ENCODE measurements around the gene FNDC3B. TPM values are rescaled to one million over a fixed set of nuclear protein-coding genes. Genes with fewer than 3 reads are reported as not detected.
"Not testable (repeated sequence)": the region's sequence is repeated elsewhere in the genome, so short reads cannot be mapped to it uniquely, and the experiment has no call there.

The FNDC3B gene
- total RNA-seq, 1 donor from 2014 or later = 24.7 TPM

GRCh38 chr3:172231318-172231901, 192.0 kb downstream of the FNDC3B start:
- Mint-ChIP-seq H3K27me3 (ENCODE audit: low read depth) (no peaks in the 10 kb centered on the region), H3K4me1 (ENCODE audit: low read depth) (no peaks in the 10 kb centered on the region), H3K4me3 (ENCODE audit: low read depth) (no peak overlapping the region), H3K27ac (no peak overlapping the region), H3K36me3 (ENCODE audit: low read depth) (peaks cover 4% of the 10 kb centered on the region), H3K9me3 (no peaks in the 10 kb centered on the region)
- intact Hi-C loops (cut with micrococcal nuclease) = no loop called here
- DNase-seq (ENCODE audit: low spot score) = no peak

- no peaks in the 10 kb centered on the region for H3K27me3 Mint-ChIP-seq (ENCODE audit: low read depth)
- intact Hi-C loops (cut with micrococcal nuclease) = no loop called here
- no peak overlapping the region for H3K4me3 Mint-ChIP-seq (ENCODE audit: low read depth)
- H3K27ac Mint-ChIP-seq = no peak overlapping the region
- H3K36me3 Mint-ChIP-seq (ENCODE audit: low read depth) = peaks cover 4% of the 10 kb centered on the region
- no peaks in the 10 kb centered on the region for H3K4me1 Mint-ChIP-seq (ENCODE audit: low read depth)
- DNase-seq (ENCODE audit: low spot score) = no peak
- H3K9me3 Mint-ChIP-seq = no peaks in the 10 kb centered on the region
Observed at GRCh38 chr3:172232579-172233212, 193.3 kb downstream of the FNDC3B start.

- H3K4me3 Mint-ChIP-seq (ENCODE audit: low read depth) = no peak overlapping the region
- intact Hi-C loops (cut with micrococcal nuclease) = no loop called here
- no peaks in the 10 kb centered on the region for H3K36me3 Mint-ChIP-seq (ENCODE audit: low read depth)
- DNase-seq (ENCODE audit: low spot score) = no peak
- H3K4me1 Mint-ChIP-seq (ENCODE audit: low read depth) = no peaks in the 10 kb centered on the region
- no peak overlapping the region for H3K27ac Mint-ChIP-seq
- no peaks in the 10 kb centered on the region for H3K9me3 Mint-ChIP-seq
- H3K27me3 Mint-ChIP-seq (ENCODE audit: low read depth) = no peaks in the 10 kb centered on the region
Observed at GRCh38 chr3:172233474-172234277, 194.3 kb downstream of the FNDC3B start.

- Mint-ChIP-seq H3K9me3 (peaks cover 1% of the 10 kb centered on the region), H3K4me1 (ENCODE audit: low read depth) (no peaks in the 10 kb centered on the region), H3K27me3 (ENCODE audit: low read depth) (no peaks in the 10 kb centered on the region), H3K4me3 (ENCODE audit: low read depth) (no peak overlapping the region), H3K27ac (no peak overlapping the region), H3K36me3 (ENCODE audit: low read depth) (peaks cover 7% of the 10 kb centered on the region)
- DNase-seq (ENCODE audit: low spot score) = no peak
- intact Hi-C loops (cut with micrococcal nuclease) = no loop called here
Observed at GRCh38 chr3:172235698-172236097, 196.3 kb downstream of the FNDC3B start.

DNA sequence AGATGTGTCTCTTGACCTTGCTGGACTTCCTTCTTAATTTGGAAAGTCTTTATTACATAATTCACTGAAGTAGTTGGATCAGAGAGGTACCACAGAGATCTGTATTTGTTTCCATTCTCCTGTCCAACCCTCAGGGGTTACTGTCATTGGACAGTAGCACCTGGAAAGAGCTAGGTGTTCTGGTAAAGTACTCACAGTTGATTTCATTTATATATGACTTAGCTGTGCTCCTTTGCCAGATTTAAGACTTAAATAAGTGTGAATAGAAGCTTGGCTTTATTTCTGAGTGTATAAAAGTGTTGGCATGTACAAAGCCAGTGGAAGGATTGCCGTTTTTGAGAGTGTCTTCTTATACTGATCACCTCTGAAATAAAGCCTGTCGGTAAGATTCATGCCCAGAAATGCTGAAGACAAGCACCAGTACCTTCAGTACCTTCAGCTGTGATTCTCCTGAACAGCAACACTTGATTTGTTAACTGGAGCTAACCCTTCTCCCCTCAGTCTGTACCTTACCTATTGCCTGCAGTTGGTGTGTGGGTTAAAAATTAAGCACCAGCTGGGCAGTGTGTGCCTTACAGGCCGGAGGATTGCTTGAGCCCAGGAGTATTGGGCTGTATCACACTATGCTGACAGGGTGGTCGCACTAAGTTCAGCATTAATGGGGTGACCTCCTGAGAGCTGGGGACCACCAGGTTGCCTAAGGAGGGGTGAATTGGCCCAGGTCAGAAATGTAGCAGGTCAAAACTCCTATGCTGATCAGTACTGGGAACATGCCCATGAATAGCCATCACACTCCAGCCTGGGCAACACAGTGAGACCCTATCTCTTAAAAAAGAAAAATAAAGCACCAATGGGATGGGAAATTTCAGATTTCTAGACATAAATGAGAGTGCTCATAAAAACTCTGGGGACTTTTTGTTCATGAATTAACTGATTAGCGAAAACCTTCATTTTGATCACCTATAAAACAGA, 197.7 kb downstream of the FNDC3B start:
- intact Hi-C loops (cut with micrococcal nuclease) = no loop called here
- Mint-ChIP-seq H3K9me3 (peaks cover 14% of the 10 kb centered on the region), H3K4me3 (ENCODE audit: low read depth) (no peak overlapping the region), H3K4me1 (ENCODE audit: low read depth) (no peaks in the 10 kb centered on the region), H3K27ac (no peak overlapping the region), H3K27me3 (ENCODE audit: low read depth) (no peaks in the 10 kb centered on the region), H3K36me3 (ENCODE audit: low read depth) (peaks cover 21% of the 10 kb centered on the region)
- no peak for DNase-seq (ENCODE audit: low spot score)

- intact Hi-C loops (cut with micrococcal nuclease) = no loop called here
- Mint-ChIP-seq H3K4me3 (ENCODE audit: low read depth) (no peak overlapping the region), H3K4me1 (ENCODE audit: low read depth) (no peaks in the 10 kb centered on the region), H3K36me3 (ENCODE audit: low read depth) (peaks cover 31% of the 10 kb centered on the region), H3K27me3 (ENCODE audit: low read depth) (no peaks in the 10 kb centered on the region), H3K27ac (no peak overlapping the region), H3K9me3 (peaks cover 24% of the 10 kb centered on the region)
- DNase-seq (ENCODE audit: low spot score) = no peak
Observed at GRCh38 chr3:172238188-172238587, 198.8 kb downstream of the FNDC3B start.

DNA sequence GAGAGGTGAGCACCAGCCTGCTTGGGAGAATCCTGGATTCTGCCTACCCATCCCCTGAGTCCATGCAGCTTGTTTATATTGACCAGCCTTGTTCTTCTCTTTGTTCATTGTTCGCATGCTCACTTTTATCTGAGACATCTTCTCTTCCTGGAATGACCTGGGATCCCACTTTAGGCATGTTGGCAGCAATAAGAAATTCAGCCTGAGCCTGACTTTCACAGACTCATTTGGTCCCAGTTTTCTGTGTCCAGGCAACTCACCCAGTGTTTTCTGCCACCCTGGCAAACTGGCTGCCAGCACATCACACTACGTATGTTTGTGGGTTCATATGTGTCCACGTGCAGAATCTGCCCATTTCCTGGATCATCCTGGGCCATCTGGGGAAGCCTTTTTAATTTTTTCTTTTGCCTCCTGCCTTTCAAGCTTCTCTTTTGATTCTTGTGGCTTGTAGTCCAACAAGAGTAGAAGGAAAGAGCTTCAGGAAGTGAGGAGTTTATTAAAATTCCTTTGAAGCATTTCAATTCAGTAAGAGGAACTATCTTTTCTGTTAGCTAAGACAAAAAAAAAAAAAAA, 199.9 kb downstream of the FNDC3B start:
- intact Hi-C loops (cut with micrococcal nuclease) = no loop called here
- H3K36me3 Mint-ChIP-seq (ENCODE audit: low read depth) = peaks cover 41% of the 10 kb centered on the region
- DNase-seq (ENCODE audit: low spot score) = no peak
- H3K4me3 Mint-ChIP-seq (ENCODE audit: low read depth) = no peak overlapping the region
- no peaks in the 10 kb centered on the region for H3K4me1 Mint-ChIP-seq (ENCODE audit: low read depth)
- no peaks in the 10 kb centered on the region for H3K27me3 Mint-ChIP-seq (ENCODE audit: low read depth)
- peaks cover 36% of the 10 kb centered on the region for H3K9me3 Mint-ChIP-seq
- H3K27ac Mint-ChIP-seq = no peak overlapping the region

DNA sequence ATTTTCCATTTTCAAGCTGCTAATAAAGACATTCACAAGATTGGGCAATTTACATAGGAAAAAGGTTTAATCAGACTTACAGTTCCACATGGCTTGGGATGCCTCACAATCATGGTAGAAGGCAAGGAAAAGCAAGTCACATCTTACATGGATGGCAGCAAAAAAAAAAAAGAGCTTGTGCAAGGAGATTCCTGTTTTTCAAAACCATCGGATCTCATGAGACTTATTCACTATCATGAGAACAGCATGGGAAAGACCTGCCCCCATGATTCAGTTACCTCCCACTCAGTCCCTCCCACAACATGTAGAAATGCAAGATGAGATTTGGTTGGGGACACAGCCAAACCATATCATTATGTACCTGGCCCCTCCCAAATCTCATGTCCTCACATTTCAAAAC, 202.0 kb downstream of the FNDC3B start:
- intact Hi-C loops (cut with micrococcal nuclease) = no loop called here
- no peaks in the 10 kb centered on the region for H3K27me3 Mint-ChIP-seq (ENCODE audit: low read depth)
- peaks cover 41% of the 10 kb centered on the region for H3K36me3 Mint-ChIP-seq (ENCODE audit: low read depth)
- peaks cover 36% of the 10 kb centered on the region for H3K9me3 Mint-ChIP-seq
- DNase-seq (ENCODE audit: low spot score) = no peak
- no peak overlapping the region for H3K4me3 Mint-ChIP-seq (ENCODE audit: low read depth)
- H3K4me1 Mint-ChIP-seq (ENCODE audit: low read depth) = peaks cover 4% of the 10 kb centered on the region
- no peak overlapping the region for H3K27ac Mint-ChIP-seq

- H3K4me3 Mint-ChIP-seq (ENCODE audit: low read depth); intact Hi-C loops (cut with micrococcal nuclease); H3K4me1 Mint-ChIP-seq (ENCODE audit: low read depth); H3K27me3 Mint-ChIP-seq (ENCODE audit: low read depth); H3K27ac Mint-ChIP-seq; DNase-seq (ENCODE audit: low spot score): not testable (repeated sequence)
- peaks cover 45% of the 10 kb centered on the region for H3K36me3 Mint-ChIP-seq (ENCODE audit: low read depth)
- H3K9me3 Mint-ChIP-seq = peaks cover 36% of the 10 kb centered on the region
Observed at GRCh38 chr3:172242471-172242870, 203.1 kb downstream of the FNDC3B start.

DNA sequence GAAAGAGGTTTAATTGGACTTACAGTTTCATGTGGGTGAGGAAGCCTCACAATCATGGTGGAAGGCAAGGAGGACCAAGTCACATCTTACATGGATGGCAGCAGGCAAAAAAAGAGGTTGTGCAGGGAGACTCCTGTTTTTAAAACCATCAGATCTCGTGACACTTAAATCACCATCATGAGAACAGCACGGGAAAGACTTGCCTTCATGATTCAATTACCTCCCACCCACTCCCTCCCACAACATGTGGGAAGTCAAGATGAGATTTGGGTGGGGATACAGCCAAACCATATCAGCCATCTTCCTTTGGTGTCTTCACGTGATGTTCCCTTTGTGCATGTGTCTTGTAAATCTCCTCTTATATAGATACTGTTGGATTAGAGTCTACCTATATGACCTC, 204.0 kb downstream of the FNDC3B start:
- H3K36me3 Mint-ChIP-seq (ENCODE audit: low read depth) = peaks cover 48% of the 10 kb centered on the region

DNA sequence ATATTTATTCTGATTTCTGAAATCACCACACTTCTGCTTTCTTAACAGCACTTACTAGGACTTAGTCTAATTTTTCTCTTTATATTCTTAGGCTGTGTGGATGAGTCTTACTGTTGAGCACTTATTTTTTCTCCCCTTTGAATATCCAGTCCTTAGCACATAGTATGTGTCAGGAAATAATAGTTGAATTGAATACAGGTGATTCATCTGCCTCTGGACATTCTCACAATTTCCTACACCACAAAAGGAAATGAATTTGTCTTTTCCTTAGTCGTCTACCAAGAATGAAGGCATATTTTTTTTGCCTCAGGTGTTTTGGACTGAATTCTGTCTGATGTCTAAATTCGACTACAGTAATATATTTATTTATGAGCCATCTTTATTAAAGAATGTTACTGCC, 204.6 kb downstream of the FNDC3B start:
- Mint-ChIP-seq H3K4me3 (ENCODE audit: low read depth) (no peak overlapping the region), H3K9me3 (peaks cover 36% of the 10 kb centered on the region), H3K4me1 (ENCODE audit: low read depth) (peaks cover 11% of the 10 kb centered on the region), H3K27me3 (ENCODE audit: low read depth) (no peaks in the 10 kb centered on the region), H3K36me3 (ENCODE audit: low read depth) (peaks cover 48% of the 10 kb centered on the region), H3K27ac (no peak overlapping the region)
- DNase-seq (ENCODE audit: low spot score) = no peak
- intact Hi-C loops (cut with micrococcal nuclease) = no loop called here

More for the DNA sequence above, 204.0 kb downstream of the FNDC3B start:
- H3K27me3 Mint-ChIP-seq (ENCODE audit: low read depth); H3K4me3 Mint-ChIP-seq (ENCODE audit: low read depth); DNase-seq (ENCODE audit: low spot score); intact Hi-C loops (cut with micrococcal nuclease); H3K27ac Mint-ChIP-seq: not testable (repeated sequence)
- Mint-ChIP-seq H3K9me3 (peaks cover 36% of the 10 kb centered on the region), H3K4me1 (ENCODE audit: low read depth) (peaks cover 11% of the 10 kb centered on the region)

DNA sequence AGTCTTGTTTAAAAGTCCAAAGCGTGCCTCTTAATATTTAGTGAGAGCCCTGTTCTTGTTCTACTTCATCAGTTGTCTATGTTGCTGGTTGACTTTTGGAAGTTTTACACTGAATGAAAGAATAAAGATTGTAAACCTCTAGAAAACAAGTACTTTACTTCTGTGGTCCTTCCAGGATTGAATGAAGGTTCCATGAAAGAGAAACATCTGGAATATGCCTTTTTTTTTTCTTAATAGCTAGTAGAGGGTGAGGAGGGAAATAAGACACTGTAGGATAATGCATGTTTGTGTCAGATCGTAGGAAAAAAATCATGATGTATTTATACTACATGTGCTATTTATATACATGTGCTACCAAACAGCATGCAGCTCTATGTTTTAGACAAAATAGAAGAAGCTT, 205.9 kb downstream of the FNDC3B start:
- intact Hi-C loops (cut with micrococcal nuclease) = no loop called here

More for the DNA sequence above, 205.9 kb downstream of the FNDC3B start:
- no peak overlapping the region for H3K4me3 Mint-ChIP-seq (ENCODE audit: low read depth)
- no peak for DNase-seq (ENCODE audit: low spot score)
- no peaks in the 10 kb centered on the region for H3K27me3 Mint-ChIP-seq (ENCODE audit: low read depth)
- no peak overlapping the region for H3K27ac Mint-ChIP-seq
- peaks cover 11% of the 10 kb centered on the region for H3K4me1 Mint-ChIP-seq (ENCODE audit: low read depth)
- peaks cover 45% of the 10 kb centered on the region for H3K36me3 Mint-ChIP-seq (ENCODE audit: low read depth)
- H3K9me3 Mint-ChIP-seq = peaks cover 36% of the 10 kb centered on the region
